HEK293 (cell line): ENCODE measurements around the gene ADAMTS10.

ENCODE experiments used
- CTCF ChIA-PET: fragments of 350-600 bp; formaldehyde crosslinking; extraction: SDS; loops from one replicate; lab custom pipeline; 2021; ENCODE audit warnings: antibody characterized with exemption; lab: Yijun Ruan, JAX
- POLR2A ChIA-PET: fragments of 300-600 bp; formaldehyde crosslinking; extraction: SDS; loops from one replicate; lab custom pipeline; 2020; ENCODE audit warnings: antibody characterized with exemption, inconsistent platforms; lab: Yijun Ruan, JAX
- H3K27ac ChIP-seq: fragments of 200-500 bp; sonication (Bioruptor generic); 2 replicates; pipeline ENCODE4 v1.5.1; 2014; ENCODE audit warnings: low read depth, low read length, control low read depth, inconsistent platforms; ENCODE audit errors: extremely low read depth
- H3K36me3 ChIP-seq, 2 experiments: fragments of 200-500 bp in 1 of 2; sonication (Bioruptor generic) in 1 of 2; 1 replicate in 1 of 2; 2 replicates in 1 of 2; pipeline ENCODE4 v1.5.1; 2014 to 2017; ENCODE audit warnings: inconsistent platforms in 2 of 2, low read length in 2 of 2; ENCODE audit not compliant: control insufficient read depth in 2 of 2, insufficient read depth in 1 of 2
- H3K4me1 ChIP-seq: fragments of 200-500 bp; sonication (Bioruptor generic); 2 replicates; pipeline ENCODE4 v1.5.1; 2014; ENCODE audit warnings: mild to moderate bottlenecking, low read length, inconsistent platforms; ENCODE audit not compliant: control insufficient read depth, insufficient read depth
- H3K4me3 ChIP-seq: 2 replicates; pipeline ENCODE4 v1.5.1; 2011; ENCODE audit warnings: low read depth, mild to moderate bottlenecking, control low read depth, low read length, moderate library complexity
- H3K9me3 ChIP-seq: fragments of 200-500 bp; sonication (Bioruptor generic); 2 replicates; pipeline ENCODE4 v1.5.1; 2014; ENCODE audit warnings: low read depth, low read length, inconsistent platforms; ENCODE audit not compliant: control insufficient read depth, insufficient read depth
- BCL11A ChIP-seq: fragments of 450-650 bp; formaldehyde crosslinking; IDR thresholded peaks from 2 replicates; pipeline ENCODE4 v1.5.1; 2016; ENCODE audit warnings: low read depth, missing biosample characterization, missing genetic modification characterization
- FEZF1 ChIP-seq: fragments of 450-650 bp; formaldehyde crosslinking; IDR thresholded peaks from 2 replicates; pipeline ENCODE4 v1.5.1; 2016; ENCODE audit warnings: missing biosample characterization, missing genetic modification characterization
- IKZF3 ChIP-seq: fragments of 450-650 bp; IDR thresholded peaks from 2 replicates; pipeline ENCODE4 v1.5.0; 2018; ENCODE audit warnings: missing biosample characterization, mild to moderate bottlenecking, missing genetic modification characterization, moderate library complexity
- OSR2 ChIP-seq: fragments of 450-650 bp; formaldehyde crosslinking; IDR thresholded peaks from 2 replicates; pipeline ENCODE4 v1.5.1; 2016; ENCODE audit warnings: missing biosample characterization, missing genetic modification characterization
- SP7 ChIP-seq: fragments of 450-650 bp; formaldehyde crosslinking; IDR thresholded peaks from 2 replicates; pipeline ENCODE4 v1.5.1; 2016; ENCODE audit warnings: missing biosample characterization, missing genetic modification characterization
- ZBTB17 ChIP-seq: fragments of 450-650 bp; formaldehyde crosslinking; IDR thresholded peaks from 2 replicates; pipeline ENCODE4 v1.5.1; 2016; ENCODE audit warnings: missing biosample characterization, missing genetic modification characterization
- ZBTB8A ChIP-seq: fragments of 450-650 bp; formaldehyde crosslinking; IDR thresholded peaks from 2 replicates; pipeline ENCODE4 v1.5.1; 2016; ENCODE audit warnings: missing biosample characterization, missing genetic modification characterization
- ZEB2 ChIP-seq: fragments of 450-650 bp; formaldehyde crosslinking; IDR thresholded peaks from 2 replicates; pipeline ENCODE4 v1.5.1; 2016; ENCODE audit warnings: missing biosample characterization, missing genetic modification characterization
- ZIC2 ChIP-seq: fragments of 450-650 bp; formaldehyde crosslinking; IDR thresholded peaks from 2 replicates; pipeline ENCODE4 v1.5.1; 2016; ENCODE audit warnings: missing biosample characterization, missing genetic modification characterization
- ZNF2 ChIP-seq: fragments of 450-650 bp; formaldehyde crosslinking; IDR thresholded peaks from 2 replicates; pipeline ENCODE4 v1.5.1; 2016; ENCODE audit warnings: missing biosample characterization, missing genetic modification characterization
- ZNF202 ChIP-seq: fragments of 450-650 bp; formaldehyde crosslinking; IDR thresholded peaks from 2 replicates; pipeline ENCODE4 v1.5.1; 2016; ENCODE audit warnings: missing biosample characterization, missing genetic modification characterization, borderline replicate concordance
- ZNF292 ChIP-seq: fragments of 450-650 bp; formaldehyde crosslinking; IDR thresholded peaks from 2 replicates; pipeline ENCODE4 v1.5.1; 2016; ENCODE audit warnings: low read depth, missing biosample characterization, missing genetic modification characterization, borderline replicate concordance
- ZNF302 ChIP-seq: fragments of 450-650 bp; formaldehyde crosslinking; IDR thresholded peaks from 2 replicates; pipeline ENCODE4 v1.5.1; 2016; ENCODE audit warnings: missing biosample characterization, missing genetic modification characterization, low read depth
- ZNF335 ChIP-seq: fragments of 450-650 bp; formaldehyde crosslinking; conservative IDR thresholded peaks from 2 replicates; pipeline ENCODE4 v1.5.1; 2016; ENCODE audit warnings: missing biosample characterization, missing genetic modification characterization
- ZNF366 ChIP-seq: fragments of 450-650 bp; formaldehyde crosslinking; conservative IDR thresholded peaks from 2 replicates; pipeline ENCODE4 v1.5.1; 2016; ENCODE audit warnings: missing biosample characterization, missing genetic modification characterization
- ZNF391 ChIP-seq: fragments of 450-650 bp; formaldehyde crosslinking; IDR thresholded peaks from 2 replicates; pipeline ENCODE4 v1.5.1; 2016; ENCODE audit warnings: low read depth, missing biosample characterization, missing genetic modification characterization, borderline replicate concordance
- ZNF473 ChIP-seq: fragments of 450-650 bp; formaldehyde crosslinking; IDR thresholded peaks from 2 replicates; pipeline ENCODE4 v1.5.1; 2017; ENCODE audit warnings: missing biosample characterization, missing genetic modification characterization
- ZNF558 ChIP-seq: fragments of 450-650 bp; formaldehyde crosslinking; IDR thresholded peaks from 2 replicates; pipeline ENCODE4 v1.5.1; 2016; ENCODE audit warnings: missing biosample characterization, missing genetic modification characterization
- ZNF560 ChIP-seq: fragments of 450-650 bp; formaldehyde crosslinking; IDR thresholded peaks from 2 replicates; pipeline ENCODE4 v1.5.1; 2017; ENCODE audit warnings: missing biosample characterization, missing genetic modification characterization, borderline replicate concordance
- ZNF561 ChIP-seq: fragments of 450-650 bp; IDR thresholded peaks from 2 replicates; pipeline ENCODE4 v1.5.1; 2018; ENCODE audit warnings: missing biosample characterization, missing genetic modification characterization, borderline replicate concordance
- ZNF600 ChIP-seq: fragments of 450-650 bp; formaldehyde crosslinking; IDR thresholded peaks from 2 replicates; pipeline ENCODE4 v1.5.1; 2016; ENCODE audit warnings: missing biosample characterization, missing genetic modification characterization
- ZNF654 ChIP-seq: fragments of 450-650 bp; formaldehyde crosslinking; IDR thresholded peaks from 2 replicates; pipeline ENCODE4 v1.5.1; 2016; ENCODE audit warnings: low read depth, missing biosample characterization, missing genetic modification characterization
- ZNF677 ChIP-seq: fragments of 450-650 bp; IDR thresholded peaks from 2 replicates; pipeline ENCODE4 v1.5.0; 2018; ENCODE audit warnings: missing biosample characterization, mild to moderate bottlenecking, missing genetic modification characterization, moderate library complexity
- ZNF777 ChIP-seq: fragments of 450-650 bp; formaldehyde crosslinking; IDR thresholded peaks from 2 replicates; pipeline ENCODE4 v1.5.1; 2017; ENCODE audit warnings: missing biosample characterization, missing genetic modification characterization, borderline replicate concordance
- ZNF837 ChIP-seq: fragments of 450-650 bp; formaldehyde crosslinking; IDR thresholded peaks from 2 replicates; pipeline ENCODE4 v1.5.1; 2016; ENCODE audit warnings: missing biosample characterization, missing genetic modification characterization
- ZSCAN16 ChIP-seq: fragments of 450-650 bp; formaldehyde crosslinking; IDR thresholded peaks from 2 replicates; pipeline ENCODE4 v1.5.1; 2016; ENCODE audit warnings: missing biosample characterization, missing genetic modification characterization
- ZSCAN30 ChIP-seq: fragments of 450-650 bp; IDR thresholded peaks from 2 replicates; pipeline ENCODE4 v1.5.1; 2018; ENCODE audit warnings: missing biosample characterization, mild to moderate bottlenecking, missing genetic modification characterization, moderate library complexity
- TF ChIP-seq, protein P1 (sequence below): fragments of 450-650 bp; formaldehyde crosslinking; IDR thresholded peaks from 2 replicates; pipeline ENCODE4 v1.5.1; 2016; ENCODE audit warnings: missing biosample characterization, missing genetic modification characterization
- TF ChIP-seq, protein P2 (sequence below): fragments of 450-650 bp; formaldehyde crosslinking; IDR thresholded peaks from 2 replicates; pipeline ENCODE4 v1.5.1; 2016; ENCODE audit warnings: missing biosample characterization, missing genetic modification characterization
- TF ChIP-seq, protein P3 (sequence below): fragments of 450-650 bp; formaldehyde crosslinking; IDR thresholded peaks from 2 replicates; pipeline ENCODE4 v1.5.1; 2016; ENCODE audit warnings: missing biosample characterization, missing genetic modification characterization, low read depth
- TF ChIP-seq, protein P4 (sequence below): fragments of 450-650 bp; formaldehyde crosslinking; IDR thresholded peaks from 2 replicates; pipeline ENCODE4 v1.5.1; 2016; ENCODE audit warnings: missing biosample characterization, missing genetic modification characterization

ADAMTS10 gene

DNA sequence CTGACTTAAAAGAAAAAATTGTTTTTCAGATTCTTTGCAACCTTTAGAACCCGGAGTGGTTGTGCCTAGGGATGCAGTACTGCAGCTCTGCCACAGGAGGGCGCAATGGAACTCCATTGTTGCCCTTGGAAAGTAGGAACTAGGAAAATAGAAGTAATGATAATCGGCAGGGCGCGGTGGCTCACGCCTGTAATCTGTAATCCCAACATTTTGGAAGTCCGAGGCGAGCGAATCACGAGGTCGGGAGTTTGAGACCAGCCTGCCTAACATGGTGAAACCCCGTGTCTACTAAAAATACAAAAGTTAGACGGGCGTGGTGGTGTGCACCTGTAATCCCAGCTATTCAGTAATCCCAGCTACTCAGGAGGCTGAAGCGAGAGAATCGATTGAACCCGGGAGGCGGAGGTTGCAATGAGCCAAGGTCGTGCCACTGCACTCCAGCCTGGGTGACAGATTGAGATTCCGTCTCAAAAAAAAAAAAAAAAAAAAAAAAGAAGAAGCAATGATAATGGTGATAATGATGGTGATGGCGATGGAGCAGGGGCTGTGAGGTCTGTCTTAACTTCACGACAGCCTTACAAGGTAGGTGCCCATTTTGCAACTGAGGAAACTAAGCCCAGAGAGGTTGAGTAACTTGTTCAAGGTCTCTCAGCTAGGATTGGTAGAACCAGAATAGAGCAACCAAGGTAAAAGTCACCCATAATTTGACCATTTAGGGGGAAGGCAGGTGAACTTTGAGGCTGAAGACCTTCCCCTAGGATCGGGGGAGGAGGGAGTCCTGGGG is 5.5 kb upstream of the ADAMTS10 start (continued):
- no peak for TF ChIP-seq ZNF473
- no peak for TF ChIP-seq ZNF202
- TF ChIP-seq ZSCAN30 (tag by site-specific recombination), result 0 out of 2 replicates have a peak, but pooled peaks have one; percentile 18
- no peak for TF ChIP-seq ZSCAN16 (tag by site-specific recombination)
- TF ChIP-seq SP7, result 0 out of 2 replicates have a peak, but pooled peaks have one; percentile 23
- TF ChIP-seq ZNF677, result no peak
- TF ChIP-seq ZBTB17 (tag by site-specific recombination), result peak; percentile 98
- 0 out of 2 replicates have a peak, but pooled peaks have one; percentile 22 for TF ChIP-seq ZBTB8A (tag by site-specific recombination)
- TF ChIP-seq ZEB2 (tag by site-specific recombination), result peak; percentile 34; the same call in 1 of the 2 replicates
- TF ChIP-seq, protein P1, sequence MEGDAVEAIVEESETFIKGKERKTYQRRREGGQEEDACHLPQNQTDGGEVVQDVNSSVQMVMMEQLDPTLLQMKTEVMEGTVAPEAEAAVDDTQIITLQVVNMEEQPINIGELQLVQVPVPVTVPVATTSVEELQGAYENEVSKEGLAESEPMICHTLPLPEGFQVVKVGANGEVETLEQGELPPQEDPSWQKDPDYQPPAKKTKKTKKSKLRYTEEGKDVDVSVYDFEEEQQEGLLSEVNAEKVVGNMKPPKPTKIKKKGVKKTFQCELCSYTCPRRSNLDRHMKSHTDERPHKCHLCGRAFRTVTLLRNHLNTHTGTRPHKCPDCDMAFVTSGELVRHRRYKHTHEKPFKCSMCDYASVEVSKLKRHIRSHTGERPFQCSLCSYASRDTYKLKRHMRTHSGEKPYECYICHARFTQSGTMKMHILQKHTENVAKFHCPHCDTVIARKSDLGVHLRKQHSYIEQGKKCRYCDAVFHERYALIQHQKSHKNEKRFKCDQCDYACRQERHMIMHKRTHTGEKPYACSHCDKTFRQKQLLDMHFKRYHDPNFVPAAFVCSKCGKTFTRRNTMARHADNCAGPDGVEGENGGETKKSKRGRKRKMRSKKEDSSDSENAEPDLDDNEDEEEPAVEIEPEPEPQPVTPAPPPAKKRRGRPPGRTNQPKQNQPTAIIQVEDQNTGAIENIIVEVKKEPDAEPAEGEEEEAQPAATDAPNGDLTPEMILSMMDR, result peak; percentile 71
- TF ChIP-seq ZNF837 (tag by site-specific recombination), result no peak
- no peak for TF ChIP-seq ZNF561 (tag by site-specific recombination)
- no peak for TF ChIP-seq ZNF302 (tag by site-specific recombination)
- TF ChIP-seq ZNF2 (tag by site-specific recombination), result peak; percentile 86
- TF ChIP-seq, protein P2, sequence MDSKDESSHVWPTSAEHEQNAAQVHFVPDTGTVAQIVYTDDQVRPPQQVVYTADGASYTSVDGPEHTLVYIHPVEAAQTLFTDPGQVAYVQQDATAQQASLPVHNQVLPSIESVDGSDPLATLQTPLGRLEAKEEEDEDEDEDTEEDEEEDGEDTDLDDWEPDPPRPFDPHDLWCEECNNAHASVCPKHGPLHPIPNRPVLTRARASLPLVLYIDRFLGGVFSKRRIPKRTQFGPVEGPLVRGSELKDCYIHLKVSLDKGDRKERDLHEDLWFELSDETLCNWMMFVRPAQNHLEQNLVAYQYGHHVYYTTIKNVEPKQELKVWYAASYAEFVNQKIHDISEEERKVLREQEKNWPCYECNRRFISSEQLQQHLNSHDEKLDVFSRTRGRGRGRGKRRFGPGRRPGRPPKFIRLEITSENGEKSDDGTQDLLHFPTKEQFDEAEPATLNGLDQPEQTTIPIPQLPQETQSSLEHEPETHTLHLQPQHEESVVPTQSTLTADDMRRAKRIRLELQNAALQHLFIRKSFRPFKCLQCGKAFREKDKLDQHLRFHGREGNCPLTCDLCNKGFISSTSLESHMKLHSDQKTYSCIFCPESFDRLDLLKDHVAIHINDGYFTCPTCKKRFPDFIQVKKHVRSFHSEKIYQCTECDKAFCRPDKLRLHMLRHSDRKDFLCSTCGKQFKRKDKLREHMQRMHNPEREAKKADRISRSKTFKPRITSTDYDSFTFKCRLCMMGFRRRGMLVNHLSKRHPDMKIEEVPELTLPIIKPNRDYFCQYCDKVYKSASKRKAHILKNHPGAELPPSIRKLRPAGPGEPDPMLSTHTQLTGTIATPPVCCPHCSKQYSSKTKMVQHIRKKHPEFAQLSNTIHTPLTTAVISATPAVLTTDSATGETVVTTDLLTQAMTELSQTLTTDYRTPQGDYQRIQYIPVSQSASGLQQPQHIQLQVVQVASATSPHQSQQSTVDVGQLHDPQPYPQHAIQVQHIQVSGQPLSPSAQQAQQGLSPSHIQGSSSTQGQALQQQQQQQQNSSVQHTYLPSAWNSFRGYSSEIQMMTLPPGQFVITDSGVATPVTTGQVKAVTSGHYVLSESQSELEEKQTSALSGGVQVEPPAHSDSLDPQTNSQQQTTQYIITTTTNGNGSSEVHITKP (tag by site-specific recombination), result peak; percentile 18; the same call in 1 of the 2 replicates
- TF ChIP-seq ZNF335 (tag by site-specific recombination), result peak; percentile 65; the same call in 1 of the 2 replicates
- TF ChIP-seq ZNF777 (tag by site-specific recombination), result peak; percentile 75; the same call in 1 of the 2 replicates
- peak; percentile 90 for TF ChIP-seq IKZF3 (tag by site-specific recombination)
- TF ChIP-seq ZNF366 (tag by site-specific recombination), result peak; percentile 72
- TF ChIP-seq ZIC2 (tag by site-specific recombination), result no peak
- TF ChIP-seq ZNF560, result no peak
- TF ChIP-seq ZNF654, result peak; percentile 80

DNA sequence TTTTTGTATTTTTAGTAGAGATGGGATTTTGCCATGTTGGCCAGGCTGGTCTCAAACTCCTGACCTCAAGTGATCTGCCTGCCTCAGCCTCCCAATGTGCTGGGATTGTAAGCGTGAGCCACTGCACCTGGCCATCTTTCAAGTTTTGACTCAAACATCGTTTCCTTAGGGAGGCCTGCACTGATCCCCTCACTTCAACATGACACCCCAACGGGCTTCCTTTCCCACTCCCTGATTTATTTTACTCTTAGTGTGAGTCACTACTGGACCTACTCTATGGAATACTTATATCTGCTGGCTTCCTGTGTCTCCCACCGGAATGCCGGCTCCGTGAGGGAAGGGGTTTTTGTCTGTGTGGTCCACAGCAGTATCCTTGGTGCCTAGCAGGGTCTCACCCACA is 4.5 kb upstream of the ADAMTS10 start:
- Histone ChIP-seq H3K9me3 (no peaks in the 10 kb centered on the region), H3K4me1 (no peaks in the 10 kb centered on the region), H3K36me3 (no peaks in the 10 kb centered on the region), H3K27ac (no peak overlapping the region), H3K4me3 (no peak overlapping the region)
- POLR2A ChIA-PET, result interaction anchor here (0.6 to 0.9 kb wide), 2 partner anchors 10 to 101 kb away, joined by 4 read pairs; partner anchors contain the start of gene ZNF414
- CTCF ChIA-PET, result interaction anchor here (0.6 to 3.1 kb wide), 10 partner anchors 9 to 79 kb away, joined by 3 to 26 read pairs (median 5); partner anchors contain the start of gene NFILZ
- TF ChIP-seq ZNF2 (tag by site-specific recombination), result no peak
- TF ChIP-seq ZNF292 (tag by site-specific recombination), result no peak
- TF ChIP-seq OSR2, result no peak
- no peak for TF ChIP-seq BCL11A (tag by site-specific recombination)
- TF ChIP-seq, protein P3, sequence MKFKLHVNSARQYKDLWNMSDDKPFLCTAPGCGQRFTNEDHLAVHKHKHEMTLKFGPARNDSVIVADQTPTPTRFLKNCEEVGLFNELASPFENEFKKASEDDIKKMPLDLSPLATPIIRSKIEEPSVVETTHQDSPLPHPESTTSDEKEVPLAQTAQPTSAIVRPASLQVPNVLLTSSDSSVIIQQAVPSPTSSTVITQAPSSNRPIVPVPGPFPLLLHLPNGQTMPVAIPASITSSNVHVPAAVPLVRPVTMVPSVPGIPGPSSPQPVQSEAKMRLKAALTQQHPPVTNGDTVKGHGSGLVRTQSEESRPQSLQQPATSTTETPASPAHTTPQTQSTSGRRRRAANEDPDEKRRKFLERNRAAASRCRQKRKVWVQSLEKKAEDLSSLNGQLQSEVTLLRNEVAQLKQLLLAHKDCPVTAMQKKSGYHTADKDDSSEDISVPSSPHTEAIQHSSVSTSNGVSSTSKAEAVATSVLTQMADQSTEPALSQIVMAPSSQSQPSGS (tag by site-specific recombination), result no peak
- TF ChIP-seq ZNF558, result no peak
- TF ChIP-seq FEZF1 (tag by site-specific recombination), result no peak
- TF ChIP-seq, protein P4, sequence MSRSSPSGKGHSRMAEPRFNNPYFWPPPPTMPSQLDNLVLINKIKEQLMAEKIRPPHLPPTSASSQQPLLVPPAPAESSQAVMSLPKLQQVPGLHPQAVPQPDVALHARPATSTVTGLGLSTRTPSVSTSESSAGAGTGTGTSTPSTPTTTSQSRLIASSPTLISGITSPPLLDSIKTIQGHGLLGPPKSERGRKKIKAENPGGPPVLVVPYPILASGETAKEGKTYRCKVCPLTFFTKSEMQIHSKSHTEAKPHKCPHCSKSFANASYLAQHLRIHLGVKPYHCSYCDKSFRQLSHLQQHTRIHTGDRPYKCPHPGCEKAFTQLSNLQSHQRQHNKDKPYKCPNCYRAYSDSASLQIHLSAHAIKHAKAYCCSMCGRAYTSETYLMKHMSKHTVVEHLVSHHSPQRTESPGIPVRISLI (tag by site-specific recombination), result no peak
- no peak for TF ChIP-seq ZNF600 (tag by site-specific recombination)
- TF ChIP-seq ZNF391 (tag by site-specific recombination), result no peak
